ENCODE data around the gene OR10J5.

DNA sequence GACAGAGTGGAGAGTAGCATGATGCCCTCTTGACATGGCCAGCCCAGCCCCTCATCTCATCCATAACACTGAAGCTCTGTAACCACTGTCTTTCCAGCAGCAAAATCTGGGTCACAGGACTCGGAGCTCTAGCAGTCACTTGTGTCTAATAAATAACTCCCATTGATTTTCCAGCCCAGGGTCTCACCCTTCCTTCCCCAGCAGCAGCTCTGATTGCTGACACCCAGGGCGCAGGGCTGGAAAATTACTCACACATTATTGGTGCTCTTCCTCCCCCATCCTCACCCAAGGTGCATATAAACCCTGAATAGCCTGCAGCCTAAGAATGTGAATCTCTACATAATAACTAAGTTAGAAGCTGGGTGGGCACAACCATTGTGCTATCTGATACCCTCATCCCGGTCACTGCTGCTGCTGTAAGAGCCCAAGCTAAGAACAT, 21.1 kb upstream of the OR10J5 start:
- TF ChIP-seq, protein P1, sequence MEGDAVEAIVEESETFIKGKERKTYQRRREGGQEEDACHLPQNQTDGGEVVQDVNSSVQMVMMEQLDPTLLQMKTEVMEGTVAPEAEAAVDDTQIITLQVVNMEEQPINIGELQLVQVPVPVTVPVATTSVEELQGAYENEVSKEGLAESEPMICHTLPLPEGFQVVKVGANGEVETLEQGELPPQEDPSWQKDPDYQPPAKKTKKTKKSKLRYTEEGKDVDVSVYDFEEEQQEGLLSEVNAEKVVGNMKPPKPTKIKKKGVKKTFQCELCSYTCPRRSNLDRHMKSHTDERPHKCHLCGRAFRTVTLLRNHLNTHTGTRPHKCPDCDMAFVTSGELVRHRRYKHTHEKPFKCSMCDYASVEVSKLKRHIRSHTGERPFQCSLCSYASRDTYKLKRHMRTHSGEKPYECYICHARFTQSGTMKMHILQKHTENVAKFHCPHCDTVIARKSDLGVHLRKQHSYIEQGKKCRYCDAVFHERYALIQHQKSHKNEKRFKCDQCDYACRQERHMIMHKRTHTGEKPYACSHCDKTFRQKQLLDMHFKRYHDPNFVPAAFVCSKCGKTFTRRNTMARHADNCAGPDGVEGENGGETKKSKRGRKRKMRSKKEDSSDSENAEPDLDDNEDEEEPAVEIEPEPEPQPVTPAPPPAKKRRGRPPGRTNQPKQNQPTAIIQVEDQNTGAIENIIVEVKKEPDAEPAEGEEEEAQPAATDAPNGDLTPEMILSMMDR (IDR thresholded peaks at IDR 0.05) = no peak
- TF ChIP-seq EP300 (IDR thresholded peaks at IDR 0.05) (no peak), POLR2AphosphoS5 (IDR thresholded peaks at IDR 0.05) (no peak)
